CD4-positive, alpha-beta memory T cell (primary cell): ENCODE results near the gene ZBTB24. TPM values are rescaled to one million over a fixed set of nuclear protein-coding genes. Genes with fewer than 3 reads are reported as not detected.

Experiments used
- CTCF ChIA-PET: fragments of 350-600 bp; sonication (Branson Sonifier 250); formaldehyde crosslinking; loops from one replicate; lab custom pipeline; 2021; ENCODE audit warnings: inconsistent platforms; ENCODE audit not compliant: partially characterized antibody; lab: Charles Lee
- POLR2A ChIA-PET: fragments of 350-600 bp; sonication (Branson Sonifier 250); formaldehyde crosslinking; loops from one replicate; lab custom pipeline; 2021; ENCODE audit not compliant: partially characterized antibody; lab: Charles Lee
- DNase-seq, 5 donors: peaks; one replicate each; pipeline versions ENCODE4 v3.0.0 to v3.0.0-alpha.2; 2020 to 2022; ENCODE audit warnings: mixed read lengths in 1 of 5
- H3K27ac ChIP-seq: one replicate; pipeline ENCODE4 v1.7.0; 2013; ENCODE audit warnings: low read depth, low read length
- H3K27me3 ChIP-seq: 2 replicates; pipeline ENCODE4 v1.7.0; 2013; ENCODE audit warnings: mild to moderate bottlenecking, low read length, moderate library complexity; ENCODE audit not compliant: insufficient read depth
- H3K36me3 ChIP-seq: 2 replicates; pipeline ENCODE4 v1.7.0; 2013; ENCODE audit warnings: mild to moderate bottlenecking, low read length, moderate library complexity; ENCODE audit not compliant: insufficient read depth
- H3K4me1 ChIP-seq: 2 replicates; pipeline ENCODE4 v1.7.0; 2013; ENCODE audit warnings: mild to moderate bottlenecking, low read length, moderate library complexity; ENCODE audit not compliant: insufficient read depth
- H3K4me3 ChIP-seq, 2 donors: one replicate each; pipeline ENCODE4 v1.7.0; 2013; ENCODE audit warnings: low read length in 2 of 2, mild to moderate bottlenecking in 1 of 2
- H3K9me3 ChIP-seq, 2 donors: one replicate each; pipeline ENCODE4 v1.7.0; 2013; ENCODE audit warnings: low read length in 2 of 2, control low read depth in 1 of 2; ENCODE audit not compliant: control insufficient read depth in 1 of 2
- H3K27ac Mint-ChIP-seq, 7 donors: one replicate each; pipeline ENCODE4 v1.8.0; 2020 to 2021; ENCODE audit warnings: mixed read lengths in 7 of 7, mild to moderate bottlenecking in 6 of 7, inconsistent platforms in 3 of 7, moderate library complexity in 3 of 7
- H3K27me3 Mint-ChIP-seq, 2 donors: one replicate each; pipeline ENCODE4 v1.8.0; 2020 to 2021; ENCODE audit warnings: mixed read lengths in 2 of 2
- H3K36me3 Mint-ChIP-seq, 2 donors: one replicate each; pipeline ENCODE4 v1.8.0; 2020 to 2021; ENCODE audit warnings: mixed read lengths in 2 of 2, inconsistent platforms in 1 of 2, mild to moderate bottlenecking in 1 of 2
- H3K4me1 Mint-ChIP-seq, 4 donors: one replicate each; pipeline ENCODE4 v1.8.0; 2020 to 2021; ENCODE audit warnings: mixed read lengths in 4 of 4, mild to moderate bottlenecking in 1 of 4
- H3K4me3 Mint-ChIP-seq, 8 donors: one replicate each; pipeline ENCODE4 v1.8.0; 2020 to 2021; ENCODE audit warnings: mixed read lengths in 8 of 8, mild to moderate bottlenecking in 7 of 8, moderate library complexity in 6 of 8, inconsistent platforms in 3 of 8
- H3K9me3 Mint-ChIP-seq, 8 donors: one replicate each; pipeline ENCODE4 v1.8.0; 2020 to 2021; ENCODE audit warnings: mixed read lengths in 8 of 8, mild to moderate bottlenecking in 5 of 8, inconsistent platforms in 3 of 8, moderate library complexity in 1 of 8
- intact Hi-C: fragments of 100-400 bp; cut with micrococcal nuclease; formaldehyde crosslinking; loops from one replicate; pipeline ENCODE4 v1.15.1; 2023
- polyA plus RNA-seq, 2 donors: library from polyadenylated mRNA; unstranded; fragments of 300-500 nt; fragmentation: Illumina TruSeq; gene quantifications; one replicate each; pipeline ENCODE4 v1.2.3, GENCODE V29; 2021
- total RNA-seq, 2 experiments: library from RNA; stranded (reverse); gene quantifications; one replicate each; pipeline ENCODE4 v1.2.3, GENCODE V29; 2021

The ZBTB24 gene
- total and polyA plus RNA-seq, 4 experiments from 2014 or later, result 8.5 to 28.4 (median 19.3) TPM

- H3K4me1 Mint-ChIP-seq, result no peaks in the 10 kb centered on the region
- no peak for DNase-seq
- H3K36me3 ChIP-seq, result no peaks in the 10 kb centered on the region
- intact Hi-C loops, result no loop called here
- peaks cover 1 to 4% of the 10 kb centered on the region in 2 donors for H3K27me3 Mint-ChIP-seq
- no peak overlapping the region for H3K4me3 ChIP-seq
- no peak overlapping the region for H3K4me3 Mint-ChIP-seq
- no peaks in the 10 kb centered on the region for H3K9me3 Mint-ChIP-seq
- no peak overlapping the region for H3K27ac ChIP-seq
- H3K4me1 ChIP-seq, result no peaks in the 10 kb centered on the region
- H3K27me3 ChIP-seq, result no peaks in the 10 kb centered on the region
- H3K36me3 Mint-ChIP-seq, result no peaks in the 10 kb centered on the region
- POLR2A ChIA-PET, result no interaction called here
- no peak overlapping the region for H3K27ac Mint-ChIP-seq
- H3K9me3 ChIP-seq, result no peaks in the 10 kb centered on the region
- CTCF ChIA-PET, result interaction anchor here (1.0 kb wide), 1 partner anchor 12 kb away, joined by 3 read pairs; no protein-coding TSS in a partner anchor
Measured at GRCh38 chr6:109503327-109504224, 20.6 kb upstream of the ZBTB24 start.

DNA sequence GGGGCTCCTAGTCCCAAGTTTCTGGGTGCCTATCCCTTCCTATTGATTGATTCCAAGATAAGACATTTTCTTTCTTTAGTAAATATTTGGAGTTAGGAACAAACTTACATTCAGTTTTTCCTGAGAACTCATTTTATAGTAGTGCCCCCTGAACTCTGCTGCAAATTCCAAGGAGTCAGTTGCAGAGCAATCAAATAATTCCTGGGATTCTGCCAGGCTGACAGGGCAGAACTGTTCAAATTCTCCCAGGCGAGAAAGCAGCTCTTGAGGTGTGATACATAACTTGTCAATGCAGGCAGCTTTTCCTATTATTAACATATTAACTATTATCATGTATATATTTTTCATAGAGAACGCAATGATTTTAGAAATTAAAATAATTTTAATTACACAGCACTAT lies 15.9 kb upstream of the ZBTB24 start:
- no peaks in the 10 kb centered on the region for H3K27me3 ChIP-seq
- intact Hi-C loops, result no loop called here
- H3K4me1 ChIP-seq, result no peaks in the 10 kb centered on the region
- no peak overlapping the region for H3K27ac ChIP-seq
- no peaks in the 10 kb centered on the region for H3K9me3 Mint-ChIP-seq
- no peak overlapping the region for H3K4me3 Mint-ChIP-seq
- H3K27me3 Mint-ChIP-seq, result peaks cover 0 to 4% of the 10 kb centered on the region in 2 donors
- H3K27ac Mint-ChIP-seq, result no peak overlapping the region
- H3K4me3 ChIP-seq, result no peak overlapping the region
- no peaks in the 10 kb centered on the region for H3K36me3 ChIP-seq
- no peaks in the 10 kb centered on the region for H3K9me3 ChIP-seq
- ChIA-PET POLR2A (interaction anchor here (1.0 kb wide), 1 partner anchor 8 kb away, joined by 4 read pairs; no protein-coding TSS in a partner anchor), CTCF (no interaction called here)
- DNase-seq, result no peak
- H3K36me3 Mint-ChIP-seq, result no peaks in the 10 kb centered on the region
- peaks cover 0 to 5% (median under 1%) of the 10 kb centered on the region in 4 donors for H3K4me1 Mint-ChIP-seq

DNA sequence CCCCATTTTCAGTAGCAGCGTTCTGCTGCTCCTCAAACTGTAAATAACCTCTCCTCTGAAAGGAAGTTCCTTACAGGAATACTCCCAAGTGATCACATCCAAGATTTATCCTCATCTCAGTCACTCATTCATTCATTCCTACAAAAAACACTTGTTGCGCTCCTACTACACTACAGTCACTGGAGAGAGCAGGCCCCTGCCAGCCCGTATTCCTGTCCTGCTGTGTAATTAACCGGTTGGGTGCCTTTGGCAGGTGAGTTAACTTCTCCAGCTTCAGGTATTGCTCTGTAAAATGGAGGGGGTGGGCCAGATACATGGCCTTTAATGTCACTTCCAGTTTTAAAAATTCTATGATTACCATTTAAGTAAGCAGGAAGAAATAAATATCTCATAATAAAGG lies 15.0 kb upstream of the ZBTB24 start:
- no peaks in the 10 kb centered on the region for H3K36me3 Mint-ChIP-seq
- intact Hi-C loops, result no loop called here
- ChIA-PET POLR2A (no interaction called here), CTCF (no interaction called here)
- Histone ChIP-seq H3K27ac (no peak overlapping the region), H3K27me3 (no peaks in the 10 kb centered on the region), H3K4me3 (no peak overlapping the region), H3K4me1 (no peaks in the 10 kb centered on the region), H3K36me3 (no peaks in the 10 kb centered on the region), H3K9me3 (no peaks in the 10 kb centered on the region)
- H3K27ac Mint-ChIP-seq, result peak overlapping the region in 1 of 7 donors; percentile 5
- H3K4me1 Mint-ChIP-seq, result peaks cover 0 to 5% (median 2%) of the 10 kb centered on the region in 4 donors
- no peak for DNase-seq
- no peak overlapping the region for H3K4me3 Mint-ChIP-seq
- H3K9me3 Mint-ChIP-seq, result no peaks in the 10 kb centered on the region
- H3K27me3 Mint-ChIP-seq, result peaks cover 0 to 4% of the 10 kb centered on the region in 2 donors

- peak overlapping the region in 1 of 8 donors; percentile 13 for H3K4me3 Mint-ChIP-seq
Measured at GRCh38 chr6:109496036-109496772, 13.2 kb upstream of the ZBTB24 start.

GRCh38 chr6:109493865-109494264 lies 10.8 kb upstream of the ZBTB24 start:
- no peak for DNase-seq
- no peaks in the 10 kb centered on the region for H3K9me3 ChIP-seq
- no peak overlapping the region for H3K4me3 ChIP-seq
- H3K27ac ChIP-seq, result no peak overlapping the region
- Mint-ChIP-seq H3K36me3 (no peaks in the 10 kb centered on the region), H3K27ac (no peak overlapping the region), H3K4me3 (no peak overlapping the region), H3K9me3 (no peaks in the 10 kb centered on the region), H3K4me1 (peaks cover 19 to 22% (median 21%) of the 10 kb centered on the region in 4 donors), H3K27me3 (no peaks in the 10 kb centered on the region)
- POLR2A ChIA-PET, result no interaction called here
- CTCF ChIA-PET, result no interaction called here
- no peaks in the 10 kb centered on the region for H3K36me3 ChIP-seq
- H3K4me1 ChIP-seq, result peaks cover 20% of the 10 kb centered on the region
- intact Hi-C loops, result no loop called here
- no peaks in the 10 kb centered on the region for H3K27me3 ChIP-seq

More at GRCh38 chr6:109496036-109496772, 13.2 kb upstream of the ZBTB24 start:
- intact Hi-C loops, result no loop called here
- Mint-ChIP-seq H3K36me3 (no peaks in the 10 kb centered on the region), H3K9me3 (no peaks in the 10 kb centered on the region), H3K27me3 (no peaks in the 10 kb centered on the region), H3K27ac (peak overlapping the region in 2 of 7 donors; percentile 65 to 82), H3K4me1 (peaks cover 9 to 14% (median 11%) of the 10 kb centered on the region in 4 donors)
- H3K9me3 ChIP-seq, result no peaks in the 10 kb centered on the region
- DNase-seq, result no peak
- H3K36me3 ChIP-seq, result no peaks in the 10 kb centered on the region
- ChIA-PET CTCF (interaction anchor here (0.7 to 1.1 kb wide), 4 partner anchors 9 to 195 kb away, joined by 3 read pairs; partner anchors contain the start of genes AK9, FIG4 and ZBTB24), POLR2A (no interaction called here)
- H3K4me3 ChIP-seq, result no peak overlapping the region
- H3K4me1 ChIP-seq, result peaks cover 10% of the 10 kb centered on the region
- H3K27ac ChIP-seq, result no peak overlapping the region
- no peaks in the 10 kb centered on the region for H3K27me3 ChIP-seq

DNA sequence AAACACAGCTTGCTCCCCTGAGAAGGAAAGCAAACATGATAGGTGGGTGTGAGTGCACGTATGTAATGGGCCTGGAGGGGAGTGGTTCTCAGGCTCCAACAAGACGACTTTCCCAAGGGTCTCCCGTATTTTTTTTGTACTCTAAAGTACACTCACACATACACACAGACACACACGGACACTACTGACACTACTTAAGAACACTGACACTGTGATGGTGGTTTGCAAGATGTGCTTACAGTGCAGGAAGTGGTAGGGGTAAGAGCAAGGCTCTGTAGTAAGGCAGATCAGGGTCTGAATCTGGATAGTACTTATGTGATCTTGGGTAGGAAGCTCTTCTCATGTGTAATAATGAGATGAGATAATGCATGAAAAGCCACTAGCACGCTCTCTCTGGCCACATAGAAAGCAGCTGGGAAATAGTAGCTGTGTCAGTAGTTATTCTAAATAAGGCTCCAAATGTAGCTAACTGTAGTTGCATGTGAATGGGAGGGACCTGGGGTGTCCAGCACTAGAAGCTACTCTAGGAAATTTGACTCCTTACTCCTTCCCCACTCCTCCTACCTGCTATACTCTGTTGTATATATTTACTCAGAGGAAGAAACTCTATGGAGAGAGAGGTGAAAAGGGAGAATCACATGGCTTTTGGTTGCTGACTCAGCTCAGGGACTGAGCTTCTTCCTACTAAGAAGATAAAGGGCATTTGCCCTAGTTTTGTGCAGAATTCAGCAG lies 8.4 kb upstream of the ZBTB24 start:
- no peaks in the 10 kb centered on the region for H3K27me3 Mint-ChIP-seq
- peak overlapping the region; percentile 22 to 76 (median 58) for H3K4me3 Mint-ChIP-seq
- Histone ChIP-seq H3K4me3 (peak overlapping the region in 1 of 2 donors; percentile 26), H3K36me3 (no peaks in the 10 kb centered on the region), H3K27me3 (no peaks in the 10 kb centered on the region), H3K27ac (peak overlapping the region; percentile 30), H3K9me3 (no peaks in the 10 kb centered on the region), H3K4me1 (peaks cover 20% of the 10 kb centered on the region)
- ChIA-PET CTCF (interaction anchor here (0.7 to 2.0 kb wide), 19 partner anchors 9 to 548 kb away, joined by 3 to 11 read pairs (median 4); partner anchors contain the start of genes CD164, MICAL1, SMPD2 and ZBTB24), POLR2A (interaction anchor here (0.5 to 3.0 kb wide), 11 partner anchors 8 to 548 kb away, joined by 3 to 22 read pairs (median 7); partner anchors contain the start of genes CD164, MICAL1, PPIL6 and SMPD2)
- H3K36me3 Mint-ChIP-seq, result no peaks in the 10 kb centered on the region
- peak in 4 of 5 donors; percentile 39 to 60 (median 45) for DNase-seq
- peaks cover 17 to 22% (median 20%) of the 10 kb centered on the region in 4 donors for H3K4me1 Mint-ChIP-seq
- intact Hi-C loops, result no loop called here
- H3K9me3 Mint-ChIP-seq, result peaks cover 0 to 1% (median 0%) of the 10 kb centered on the region in 8 donors
- peak overlapping the region; percentile 66 to 90 (median 86) for H3K27ac Mint-ChIP-seq
